GM12864 (cell line): ENCODE data around the gene PTPRR.

Source experiments
- DNase-seq: peaks from one replicate; pipeline ENCODE4 v3.0.0-alpha.2; 2011; ENCODE audit warnings: low read depth
- H3K4me3 ChIP-seq: 2 replicates; pipeline ENCODE4 v1.5.1; 2011; ENCODE audit warnings: mild to moderate bottlenecking, low read depth, low read length, control low read depth
- CTCF ChIP-seq: IDR thresholded peaks from 2 replicates; pipeline ENCODE4 v1.5.1; 2011; ENCODE audit warnings: low read depth, mild to moderate bottlenecking, moderate library complexity, low read length, control low read depth, inconsistent platforms; ENCODE audit errors: missing control alignments

The PTPRR gene

GRCh38 chr12:70635755-70636154 is 284.8 kb downstream of the PTPRR start:
- no peak for TF ChIP-seq CTCF
- H3K4me3 ChIP-seq: no peak overlapping the region
- DNase-seq: no peak

DNA sequence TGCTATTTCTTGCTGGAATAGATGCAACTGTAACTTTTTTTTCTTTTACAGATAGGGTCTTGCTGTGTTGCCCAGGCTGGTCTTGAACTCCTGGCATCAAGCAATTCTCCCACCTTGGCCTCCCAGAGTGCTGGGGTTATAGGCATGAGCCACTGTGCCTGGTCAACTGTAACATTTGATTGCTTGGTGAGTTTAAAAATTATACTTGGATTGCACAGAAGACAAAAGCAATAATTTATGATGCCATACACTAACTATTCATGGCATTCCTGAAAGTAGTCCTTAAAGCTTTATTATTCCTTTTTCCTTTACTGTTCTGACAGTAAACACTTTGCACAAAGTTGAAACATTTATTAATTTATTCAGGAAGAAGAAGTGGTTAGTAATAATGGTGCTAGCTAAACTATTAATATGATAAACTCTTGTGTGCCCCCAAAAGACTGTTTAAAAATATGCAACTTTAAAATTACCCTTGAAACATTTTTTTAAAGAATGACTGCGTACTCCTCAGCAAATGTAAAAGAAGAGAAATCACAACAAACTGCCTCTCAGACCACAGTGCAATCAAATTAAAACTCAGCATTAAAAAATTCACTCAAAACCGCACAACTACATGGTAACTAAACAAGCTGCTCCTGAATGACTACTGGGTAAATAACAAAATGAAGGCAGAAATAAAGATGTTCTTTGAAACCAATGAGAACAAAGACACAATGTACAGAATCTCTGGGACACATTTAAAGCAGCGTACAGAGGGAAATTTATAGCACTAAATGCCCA is 291.6 kb downstream of the PTPRR start:
- DNase-seq: no peak

DNA sequence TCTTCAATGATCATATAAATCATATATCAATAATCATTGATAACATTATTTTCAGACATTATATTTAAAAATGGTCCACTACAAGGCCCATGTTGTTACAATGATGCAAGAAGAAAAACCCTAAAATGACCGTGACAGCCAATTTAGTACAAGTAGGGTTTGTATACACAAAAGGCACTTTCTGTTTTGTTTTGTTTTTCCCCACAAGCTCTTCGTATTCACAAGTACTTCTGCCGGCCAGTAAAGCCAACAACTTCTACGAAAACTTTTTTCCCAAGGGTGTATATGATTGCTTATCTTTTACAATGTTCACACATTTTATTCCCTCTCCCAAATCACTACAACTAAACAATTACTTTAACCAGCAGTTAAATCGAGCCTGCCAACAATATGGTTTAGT is 292.9 kb downstream of the PTPRR start:
- TF ChIP-seq CTCF: no peak
- no peak overlapping the region for H3K4me3 ChIP-seq
- no peak for DNase-seq

More for the DNA sequence above, 291.6 kb downstream of the PTPRR start:
- TF ChIP-seq CTCF: no peak
- H3K4me3 ChIP-seq: no peak overlapping the region

DNA sequence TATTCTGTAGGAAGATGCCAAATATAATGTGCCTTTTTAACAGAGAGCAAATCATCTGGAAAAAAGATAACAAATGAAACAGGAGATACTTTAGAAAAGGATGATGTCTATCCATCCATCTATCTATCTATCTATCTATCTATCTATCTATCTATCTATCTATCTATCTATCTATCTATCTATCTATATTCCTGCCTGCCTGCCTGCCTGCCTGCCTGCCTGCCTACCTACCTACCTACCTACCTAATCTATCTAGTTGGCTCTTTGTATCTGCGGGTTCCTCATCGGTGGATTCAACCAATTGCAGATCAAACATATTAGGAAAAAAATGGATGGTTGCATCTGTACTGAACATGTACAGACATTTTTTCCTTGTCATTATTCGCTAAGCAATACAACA is 294.4 kb downstream of the PTPRR start:
- no peak overlapping the region for H3K4me3 ChIP-seq
- no peak for TF ChIP-seq CTCF
- DNase-seq: no peak

DNA sequence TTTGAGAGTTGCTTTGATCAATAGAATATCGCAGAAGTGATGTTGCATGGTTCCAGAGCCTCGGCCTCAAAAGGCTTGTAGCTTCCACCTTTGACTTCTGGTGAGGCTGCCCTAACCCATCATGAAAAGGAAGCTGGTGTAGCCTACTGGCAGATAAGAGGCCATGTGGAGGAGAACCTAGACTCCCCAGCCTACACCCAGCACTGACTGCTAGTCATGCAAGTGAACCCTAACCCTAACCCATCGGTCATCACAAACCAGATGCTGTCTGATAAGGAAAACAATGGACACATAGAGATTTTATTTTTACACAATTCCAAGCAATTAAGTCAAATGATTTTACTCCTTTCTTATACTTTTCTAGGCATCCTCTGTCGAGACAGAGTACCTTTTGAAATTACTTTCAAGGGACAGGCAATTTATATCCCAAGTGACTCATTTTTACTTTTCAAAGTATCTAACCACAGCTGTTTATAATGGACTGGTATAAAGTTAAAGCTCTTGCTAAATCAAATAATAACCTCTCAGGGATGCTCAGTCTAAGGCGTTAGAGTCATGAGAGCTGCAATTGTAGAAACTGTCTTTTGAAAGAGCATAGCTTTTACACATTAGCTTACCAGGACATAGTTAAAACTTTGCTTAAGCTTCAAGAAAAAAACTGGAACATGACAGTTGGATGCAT is 300.9 kb downstream of the PTPRR start:
- no peak overlapping the region for H3K4me3 ChIP-seq
- DNase-seq: no peak
- TF ChIP-seq CTCF: no peak

- no peak for TF ChIP-seq CTCF
- no peak for DNase-seq
- H3K4me3 ChIP-seq: no peak overlapping the region
These were observed 302.2 kb downstream of the PTPRR start for GRCh38 chr12:70618371-70618770.
